Epithelial cell of esophagus (primary cell): ENCODE results near the gene PER2.
A peak's percentile ranks its signal among the peaks of the same experiment; 100 is the strongest.
"Not testable (repeated sequence)": the region's sequence is repeated elsewhere in the genome, so short reads cannot be mapped to it uniquely, and the experiment has no call there.

Experiments used
- DNase-seq: peaks from one replicate; pipeline ENCODE4 v3.0.0; 2010; ENCODE audit warnings: low read depth
- H3K4me3 ChIP-seq: 2 replicates; pipeline ENCODE4 v1.5.1; 2011; ENCODE audit warnings: mild to moderate bottlenecking, low read length, control low read depth
- CTCF ChIP-seq: IDR thresholded peaks from 2 replicates; pipeline ENCODE4 v1.5.1; 2011; ENCODE audit warnings: low read depth, mild to moderate bottlenecking, low read length, control low read depth, inconsistent platforms; ENCODE audit not compliant: insufficient read depth; ENCODE audit errors: missing control alignments

PER2 gene

GRCh38 chr2:238287737-238288649 lies at the start of gene PER2:
Gene PER2 (minus strand): TSS chr2:238288610. CDS start chr2:238277936, 10,674 bp downstream.
- peak; percentile 94 for DNase-seq
- peak within 1 kb of the TSS; percentile 93 for H3K4me3 ChIP-seq
- peak; percentile 45 for TF ChIP-seq CTCF

GRCh38 chr2:238337846-238338245 lies 49.4 kb upstream of the PER2 start:
- no peak for DNase-seq
- no peak overlapping the region for H3K4me3 ChIP-seq
- no peak for TF ChIP-seq CTCF

- H3K4me3 ChIP-seq: no peak overlapping the region
- TF ChIP-seq CTCF: no peak
- DNase-seq: no peak
Observed at GRCh38 chr2:238336793-238337444, 48.5 kb upstream of the PER2 start.

GRCh38 chr2:238336151-238336550 lies 47.7 kb upstream of the PER2 start:
- TF ChIP-seq CTCF: no peak
- H3K4me3 ChIP-seq: no peak overlapping the region
- DNase-seq: no peak

GRCh38 chr2:238335591-238335990 lies 47.2 kb upstream of the PER2 start:
- DNase-seq: not testable (repeated sequence)

GRCh38 chr2:238334885-238335284 lies 46.5 kb upstream of the PER2 start:
- TF ChIP-seq CTCF: no peak
- H3K4me3 ChIP-seq: no peak overlapping the region
- DNase-seq: no peak

More at GRCh38 chr2:238335591-238335990, 47.2 kb upstream of the PER2 start:
- H3K4me3 ChIP-seq: not testable (repeated sequence)

GRCh38 chr2:238331916-238332315 lies 43.5 kb upstream of the PER2 start:
- H3K4me3 ChIP-seq: no peak overlapping the region
- TF ChIP-seq CTCF: no peak
- DNase-seq: no peak
